ENCODE data around the gene ATG16L1.

DNA sequence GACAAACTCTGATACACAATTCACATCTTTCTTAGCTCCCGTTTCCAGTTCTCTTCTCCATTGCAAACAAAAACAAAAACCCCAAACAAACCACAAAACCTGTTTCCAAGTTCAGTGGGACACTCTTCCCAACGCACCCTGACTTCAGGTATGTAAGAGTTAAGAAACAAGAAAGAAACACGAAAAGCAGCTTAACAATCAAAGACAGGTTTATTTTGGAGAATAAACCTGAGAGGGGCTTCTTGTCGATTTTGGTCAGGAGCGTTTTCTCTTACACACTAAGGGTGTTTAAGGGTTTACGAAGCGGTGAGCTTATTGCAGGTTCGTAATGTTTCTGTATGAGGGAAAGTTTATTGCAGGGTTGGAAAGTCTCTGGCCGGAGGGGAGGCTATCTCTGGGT lies 905 bp upstream of the ATG16L1 start:
- TF ChIP-seq, protein P1, sequence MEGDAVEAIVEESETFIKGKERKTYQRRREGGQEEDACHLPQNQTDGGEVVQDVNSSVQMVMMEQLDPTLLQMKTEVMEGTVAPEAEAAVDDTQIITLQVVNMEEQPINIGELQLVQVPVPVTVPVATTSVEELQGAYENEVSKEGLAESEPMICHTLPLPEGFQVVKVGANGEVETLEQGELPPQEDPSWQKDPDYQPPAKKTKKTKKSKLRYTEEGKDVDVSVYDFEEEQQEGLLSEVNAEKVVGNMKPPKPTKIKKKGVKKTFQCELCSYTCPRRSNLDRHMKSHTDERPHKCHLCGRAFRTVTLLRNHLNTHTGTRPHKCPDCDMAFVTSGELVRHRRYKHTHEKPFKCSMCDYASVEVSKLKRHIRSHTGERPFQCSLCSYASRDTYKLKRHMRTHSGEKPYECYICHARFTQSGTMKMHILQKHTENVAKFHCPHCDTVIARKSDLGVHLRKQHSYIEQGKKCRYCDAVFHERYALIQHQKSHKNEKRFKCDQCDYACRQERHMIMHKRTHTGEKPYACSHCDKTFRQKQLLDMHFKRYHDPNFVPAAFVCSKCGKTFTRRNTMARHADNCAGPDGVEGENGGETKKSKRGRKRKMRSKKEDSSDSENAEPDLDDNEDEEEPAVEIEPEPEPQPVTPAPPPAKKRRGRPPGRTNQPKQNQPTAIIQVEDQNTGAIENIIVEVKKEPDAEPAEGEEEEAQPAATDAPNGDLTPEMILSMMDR (optimal IDR thresholded peaks at IDR 0.05 in 1 of 3, IDR thresholded peaks at IDR 0.05 in 1 of 3, conservative IDR thresholded peaks at IDR 0.05 in 1 of 3; ENCODE audit: extremely low read depth in 1 of 3, insufficient read depth in 2 of 3, low read length in 3 of 3): no peak
- TF ChIP-seq EZH2 (IDR thresholded peaks at IDR 0.05; ENCODE audit: low read length): no peak

All from keratinocyte (primary cell).